NB4 (cell line): ENCODE results near the gene HTRA1.

Source experiments
- DNase-seq: peaks from one replicate; pipeline ENCODE4 v3.0.0; 2010; ENCODE audit warnings: low read depth
- H3K4me3 ChIP-seq: one replicate; pipeline ENCODE4 v1.5.1; 2011; ENCODE audit warnings: mild to moderate bottlenecking, low read depth, low read length, moderate library complexity
- MYC ChIP-seq: IDR thresholded peaks from 2 replicates; pipeline ENCODE4 v1.6.1; 2011; ENCODE audit warnings: low read depth, low read length
- POLR2A ChIP-seq: IDR thresholded peaks from 2 replicates; pipeline ENCODE4 v1.6.1; 2011; ENCODE audit warnings: mild to moderate bottlenecking; ENCODE audit not compliant: insufficient read length; ENCODE audit errors: extremely low read depth
- TF ChIP-seq, protein P1 (sequence below): IDR thresholded peaks from 2 replicates; pipeline ENCODE4 v1.6.1; 2011; ENCODE audit warnings: low read depth, low read length
- TF ChIP-seq, protein P2 (sequence below): IDR thresholded peaks from one replicate; pipeline ENCODE4 v1.5.1; 2012; ENCODE audit warnings: low read depth, low read length

The HTRA1 gene

DNA sequence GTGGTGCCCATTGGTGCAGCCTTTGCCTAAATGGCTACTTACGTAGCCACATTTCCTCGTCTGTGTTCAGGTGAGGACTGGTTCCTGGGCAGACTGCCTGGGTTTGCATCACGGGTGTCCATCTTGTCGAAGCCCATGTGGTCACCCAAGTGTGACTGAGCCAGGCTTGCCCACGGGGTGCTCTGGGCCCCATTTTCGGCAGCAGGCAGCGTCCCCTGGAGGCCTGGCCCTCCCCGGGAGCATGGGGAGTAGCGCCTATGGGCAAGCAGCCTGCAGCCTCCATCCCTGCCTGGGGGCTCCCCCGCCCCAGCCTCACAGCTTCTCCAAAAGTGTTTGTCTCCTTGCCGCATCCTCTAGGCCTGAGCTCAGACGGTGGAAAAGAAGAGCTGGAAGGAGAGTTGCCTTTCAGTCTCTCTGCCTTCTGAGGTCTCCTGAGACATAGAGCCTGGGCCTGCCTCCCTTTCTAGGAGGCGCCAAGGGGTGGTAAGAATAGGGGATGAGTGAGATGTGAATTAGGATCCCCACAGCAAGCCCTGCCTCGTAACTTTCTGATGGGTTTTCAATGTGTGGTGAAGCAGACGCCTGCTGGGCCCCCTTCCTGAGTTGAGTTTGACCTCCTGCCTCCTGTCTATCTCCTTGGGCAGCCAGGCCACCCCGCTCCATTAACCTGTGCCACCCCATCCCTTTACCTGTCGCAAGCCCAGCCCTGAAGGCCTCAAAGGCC is 42.7 kb downstream of the HTRA1 start:
- no peak overlapping the region for H3K4me3 ChIP-seq
- no peak for TF ChIP-seq MYC
- TF ChIP-seq, protein P1, sequence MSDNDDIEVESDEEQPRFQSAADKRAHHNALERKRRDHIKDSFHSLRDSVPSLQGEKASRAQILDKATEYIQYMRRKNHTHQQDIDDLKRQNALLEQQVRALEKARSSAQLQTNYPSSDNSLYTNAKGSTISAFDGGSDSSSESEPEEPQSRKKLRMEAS: no peak
- TF ChIP-seq, protein P2, sequence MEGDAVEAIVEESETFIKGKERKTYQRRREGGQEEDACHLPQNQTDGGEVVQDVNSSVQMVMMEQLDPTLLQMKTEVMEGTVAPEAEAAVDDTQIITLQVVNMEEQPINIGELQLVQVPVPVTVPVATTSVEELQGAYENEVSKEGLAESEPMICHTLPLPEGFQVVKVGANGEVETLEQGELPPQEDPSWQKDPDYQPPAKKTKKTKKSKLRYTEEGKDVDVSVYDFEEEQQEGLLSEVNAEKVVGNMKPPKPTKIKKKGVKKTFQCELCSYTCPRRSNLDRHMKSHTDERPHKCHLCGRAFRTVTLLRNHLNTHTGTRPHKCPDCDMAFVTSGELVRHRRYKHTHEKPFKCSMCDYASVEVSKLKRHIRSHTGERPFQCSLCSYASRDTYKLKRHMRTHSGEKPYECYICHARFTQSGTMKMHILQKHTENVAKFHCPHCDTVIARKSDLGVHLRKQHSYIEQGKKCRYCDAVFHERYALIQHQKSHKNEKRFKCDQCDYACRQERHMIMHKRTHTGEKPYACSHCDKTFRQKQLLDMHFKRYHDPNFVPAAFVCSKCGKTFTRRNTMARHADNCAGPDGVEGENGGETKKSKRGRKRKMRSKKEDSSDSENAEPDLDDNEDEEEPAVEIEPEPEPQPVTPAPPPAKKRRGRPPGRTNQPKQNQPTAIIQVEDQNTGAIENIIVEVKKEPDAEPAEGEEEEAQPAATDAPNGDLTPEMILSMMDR: no peak
- TF ChIP-seq POLR2A: no peak
- no peak for DNase-seq

DNA sequence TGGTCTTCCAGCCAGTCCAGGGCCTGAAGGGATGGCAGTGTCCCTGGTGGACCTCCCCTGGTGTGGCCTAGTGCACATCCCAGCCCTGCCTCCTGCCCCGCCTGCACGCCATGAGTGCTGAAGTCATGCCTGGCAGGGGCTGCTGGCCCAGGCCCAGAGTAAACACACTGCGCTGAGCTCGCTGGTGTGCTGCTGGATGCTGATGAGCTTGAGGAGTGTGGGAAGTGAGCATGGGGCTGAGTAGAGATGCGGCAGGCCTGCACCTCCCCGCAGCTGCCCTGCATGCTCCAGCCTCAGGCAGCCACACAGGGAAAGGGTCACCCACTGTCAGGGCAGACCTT is 43.2 kb downstream of the HTRA1 start:
- DNase-seq: no peak
- H3K4me3 ChIP-seq: no peak overlapping the region
- TF ChIP-seq MYC (no peak), POLR2A (no peak)
- TF ChIP-seq, protein P2: no peak
- TF ChIP-seq, protein P1: no peak

DNA sequence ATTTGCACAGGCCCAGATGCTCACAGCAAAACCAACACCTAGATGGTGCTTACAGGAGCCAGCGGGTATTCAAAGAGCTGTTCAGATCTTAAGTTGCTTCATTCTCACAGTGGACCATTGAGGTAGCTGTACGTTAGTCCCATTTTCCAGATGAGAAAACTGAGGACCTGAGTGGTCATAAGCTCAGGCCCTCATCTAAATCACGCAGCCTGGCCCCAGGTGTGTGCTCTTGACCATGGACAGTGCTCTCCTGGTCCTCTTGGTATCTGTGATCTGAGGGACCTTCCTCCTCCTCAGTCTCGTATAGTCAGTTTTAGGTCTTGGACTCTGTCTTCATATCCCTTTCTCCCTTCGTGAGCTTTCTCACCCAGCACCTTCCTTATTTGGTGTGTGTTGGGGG is 43.7 kb downstream of the HTRA1 start:
- TF ChIP-seq MYC (no peak), POLR2A (no peak)
- TF ChIP-seq, protein P1: no peak
- TF ChIP-seq, protein P2: no peak
- no peak for DNase-seq
- no peak overlapping the region for H3K4me3 ChIP-seq

DNA sequence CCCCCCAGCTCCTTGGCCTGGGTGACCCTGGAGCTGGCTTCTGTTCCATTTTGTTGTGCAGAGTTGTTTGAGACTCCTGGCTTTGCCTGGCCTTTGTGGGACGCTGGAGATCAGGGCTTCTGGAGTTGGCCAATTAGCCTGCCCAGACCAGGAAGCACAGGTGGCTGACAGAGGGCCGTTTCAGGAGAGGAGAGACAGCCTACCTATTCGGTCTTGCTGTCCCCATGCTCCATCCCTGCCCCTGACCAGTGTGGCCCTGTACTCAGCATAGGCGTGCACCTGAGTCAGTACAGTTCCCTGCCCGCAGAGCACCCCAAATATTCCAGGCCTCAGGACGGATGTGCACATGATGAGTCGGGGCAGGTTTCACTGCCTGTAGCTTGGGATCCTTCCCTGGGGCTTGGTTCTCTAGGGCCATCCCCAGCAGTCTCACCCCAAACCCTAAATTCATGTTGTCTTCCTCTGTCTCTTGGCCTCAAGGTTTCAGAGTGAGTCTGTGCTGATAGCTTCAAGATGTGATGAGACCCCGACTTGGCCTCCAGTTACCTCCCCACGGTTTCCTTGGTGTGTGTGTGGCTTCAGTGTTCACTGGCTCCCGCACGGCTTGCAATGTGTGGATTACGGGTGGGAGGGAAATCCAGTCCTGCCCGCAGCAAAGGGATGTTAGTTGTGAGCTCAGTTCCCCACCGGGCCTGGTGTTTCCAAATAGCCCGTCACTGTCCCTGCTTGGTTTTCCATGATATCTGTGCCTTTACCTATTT is 44.7 kb downstream of the HTRA1 start:
- DNase-seq: no peak
- TF ChIP-seq, protein P1: no peak
- TF ChIP-seq MYC: no peak
- TF ChIP-seq, protein P2: no peak
- no peak for TF ChIP-seq POLR2A
- H3K4me3 ChIP-seq: no peak overlapping the region

DNA sequence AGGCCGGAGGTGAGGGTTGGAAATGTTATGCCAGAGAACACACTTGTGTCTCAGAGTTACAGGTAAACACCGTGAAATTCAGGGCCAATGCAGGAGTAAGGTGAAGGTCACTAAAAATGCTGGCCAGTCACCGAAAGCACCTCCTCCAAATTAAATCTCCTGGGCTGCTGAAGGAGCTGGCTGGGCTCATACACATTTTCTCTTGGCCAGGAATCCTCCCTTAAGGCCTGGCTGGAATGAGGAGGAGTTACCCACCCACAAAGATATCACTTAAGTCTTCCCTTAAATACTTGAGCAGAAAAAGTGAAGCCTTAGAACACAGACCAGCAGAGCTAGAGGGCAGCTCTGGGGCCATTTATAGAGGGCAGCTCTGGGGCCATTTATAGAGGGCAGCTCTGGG is 46.3 kb downstream of the HTRA1 start:
- H3K4me3 ChIP-seq: no peak overlapping the region
- no peak for DNase-seq
- TF ChIP-seq MYC: no peak
- TF ChIP-seq, protein P2: no peak
- TF ChIP-seq POLR2A: no peak
- TF ChIP-seq, protein P1: no peak
